ENCODE data around the gene PDPK1. TPM values are rescaled to one million over a fixed set of nuclear protein-coding genes. Genes with fewer than 3 reads are reported as not detected.

Gene PDPK1
- total and polyA plus RNA-seq, 2 donors (not counting 1 experiment from before 2014, with no cell fraction given) = 25.9 to 30.7 TPM

GRCh38 chr16:2528161-2529060 is 9.4 kb upstream of the PDPK1 start:
- TF ChIP-seq EZH2 (IDR thresholded peaks at IDR 0.05; ENCODE audit: low read length, missing control alignments) = no peak
- no peak for TF ChIP-seq CTCF (conservative IDR thresholded peaks at IDR 0.05 in 1 of 2, IDR thresholded peaks at IDR 0.05 in 1 of 2; ENCODE audit: low read depth in 1 of 2, low read length in 2 of 2)
- no peaks in the 10 kb centered on the region for H3K9me3 ChIP-seq (ENCODE audit: control insufficient read depth, insufficient read depth, low read depth, low read length)
- no peak for DNase-seq (ENCODE audit: low read depth in 2 of 2)

GRCh38 chr16:2529061-2529931 is 8.5 kb upstream of the PDPK1 start:
- Histone ChIP-seq H3K27ac (ENCODE audit: insufficient read depth, low read length) (no peak overlapping the region), H3K4me3 (replicated peaks in 1 of 4; ENCODE audit: control extremely low read depth in 1 of 4, insufficient read depth in 1 of 4, low read depth in 3 of 4, low read length in 4 of 4) (no peak overlapping the region), H2AFZ (ENCODE audit: low read length) (no peak overlapping the region), H3K27me3 (ENCODE audit: control insufficient read depth, insufficient read depth, low read length) (no peaks in the 10 kb centered on the region), H3K9me3 (ENCODE audit: control insufficient read depth, insufficient read depth, low read depth, low read length) (no peaks in the 10 kb centered on the region), H3K79me2 (ENCODE audit: control insufficient read depth, insufficient read depth, low read length) (no peaks in the 10 kb centered on the region), H4K20me1 (ENCODE audit: control insufficient read depth, extremely low read depth, insufficient read depth, low read length) (no peaks in the 10 kb centered on the region), H3K4me1 (ENCODE audit: control insufficient read depth, extremely low read depth, insufficient read depth, low read length) (peaks cover 8% of the 10 kb centered on the region), H3K9ac (ENCODE audit: insufficient read depth, low read length) (no peak overlapping the region), H3K4me2 (ENCODE audit: extremely low read depth, insufficient read depth, low read length) (no peak overlapping the region), H3K36me3 (ENCODE audit: control insufficient read depth, insufficient read depth, low read length) (peaks cover 31% of the 10 kb centered on the region)
- TF ChIP-seq CTCF (conservative IDR thresholded peaks at IDR 0.05 in 1 of 2, IDR thresholded peaks at IDR 0.05 in 1 of 2; ENCODE audit: low read depth in 1 of 2, low read length in 2 of 2) (no peak), EZH2 (IDR thresholded peaks at IDR 0.05; ENCODE audit: low read length, missing control alignments) (no peak)
- DNase-seq (ENCODE audit: low read depth in 2 of 2) = no peak

More at GRCh38 chr16:2528161-2529060, 9.4 kb upstream of the PDPK1 start:
- Histone ChIP-seq H3K27me3 (ENCODE audit: control insufficient read depth, insufficient read depth, low read length) (no peaks in the 10 kb centered on the region), H3K36me3 (ENCODE audit: control insufficient read depth, insufficient read depth, low read length) (peaks cover 38% of the 10 kb centered on the region), H3K4me3 (replicated peaks in 1 of 4; ENCODE audit: control extremely low read depth in 1 of 4, insufficient read depth in 1 of 4, low read depth in 3 of 4, low read length in 4 of 4) (no peak overlapping the region), H3K4me2 (ENCODE audit: extremely low read depth, insufficient read depth, low read length) (no peak overlapping the region), H2AFZ (ENCODE audit: low read length) (no peak overlapping the region), H4K20me1 (ENCODE audit: control insufficient read depth, extremely low read depth, insufficient read depth, low read length) (no peaks in the 10 kb centered on the region), H3K79me2 (ENCODE audit: control insufficient read depth, insufficient read depth, low read length) (peaks cover under 1% of the 10 kb centered on the region), H3K4me1 (ENCODE audit: control insufficient read depth, extremely low read depth, insufficient read depth, low read length) (peaks cover 8% of the 10 kb centered on the region), H3K27ac (ENCODE audit: insufficient read depth, low read length) (no peak overlapping the region), H3K9ac (ENCODE audit: insufficient read depth, low read length) (no peak overlapping the region)
